Measurements from ENCODE around the gene CD79B. TPM values are rescaled to one million over a fixed set of nuclear protein-coding genes. Genes with fewer than 3 reads are reported as not detected.

CD79B gene
- total RNA-seq, 2 donors from 2014 or later = not detected

GRCh38 chr17:63974594-63975192 lies 42.6 kb upstream of the CD79B start:
- H3K9me3 ChIP-seq = no peaks in the 10 kb centered on the region
- H3K27ac ChIP-seq = no peak overlapping the region
- intact Hi-C loops (cut with DNase I) = no loop called here
- H3K4me3 ChIP-seq = no peak overlapping the region
- H3K4me1 ChIP-seq = no peaks in the 10 kb centered on the region
- H3K36me3 ChIP-seq (replicated peaks in 1 of 2; ENCODE audit: insufficient read depth in 1 of 2, low read depth in 2 of 2) = no peaks in the 10 kb centered on the region
- no peaks in the 10 kb centered on the region for H3K27me3 ChIP-seq
- WGBS, 2 donors = 63 to 68% methylated on average over 10 of the region's 10 CpGs
- TF ChIP-seq POLR2A (IDR thresholded peaks at IDR 0.05) = no peak
- no peak for TF ChIP-seq CTCF (IDR thresholded peaks at IDR 0.05)
- DNase-seq = no peak
- ATAC-seq = no peak

GRCh38 chr17:63973930-63974593 lies 41.9 kb upstream of the CD79B start:
- no peak for TF ChIP-seq POLR2A (IDR thresholded peaks at IDR 0.05)
- TF ChIP-seq CTCF (IDR thresholded peaks at IDR 0.05) = no peak
- Histone ChIP-seq H3K36me3 (replicated peaks in 1 of 2; ENCODE audit: insufficient read depth in 1 of 2, low read depth in 2 of 2) (no peaks in the 10 kb centered on the region), H3K27me3 (no peaks in the 10 kb centered on the region), H3K4me1 (no peaks in the 10 kb centered on the region), H3K9me3 (no peaks in the 10 kb centered on the region), H3K27ac (no peak overlapping the region), H3K4me3 (no peak overlapping the region)
- DNase-seq (no peak), ATAC-seq (no peak)
- WGBS, 2 donors = 58 to 62% methylated on average over 7 to 12 of the region's 12 CpGs
- intact Hi-C loops (cut with DNase I) = no loop called here

- intact Hi-C loops (cut with DNase I) = no loop called here
- H3K27ac ChIP-seq = no peak overlapping the region
- DNase-seq (no peak), ATAC-seq (no peak)
- no peaks in the 10 kb centered on the region for H3K9me3 ChIP-seq
- no peaks in the 10 kb centered on the region for H3K36me3 ChIP-seq (replicated peaks in 1 of 2; ENCODE audit: insufficient read depth in 1 of 2, low read depth in 2 of 2)
- no peaks in the 10 kb centered on the region for H3K27me3 ChIP-seq
- H3K4me3 ChIP-seq = no peak overlapping the region
- TF ChIP-seq CTCF (IDR thresholded peaks at IDR 0.05) = no peak
- no peak for TF ChIP-seq POLR2A (IDR thresholded peaks at IDR 0.05)
- 84 to 89% methylated on average over 6 of the region's 6 CpGs for WGBS, 2 donors
- no peaks in the 10 kb centered on the region for H3K4me1 ChIP-seq
Observed at GRCh38 chr17:63973247-63973646, 41.1 kb upstream of the CD79B start.

- Histone ChIP-seq H3K27ac (no peak within 1 kb of the TSS), H3K27me3 (no peaks in the 10 kb centered on the region), H3K4me1 (no peaks in the 10 kb centered on the region), H3K9me3 (no peaks in the 10 kb centered on the region), H3K36me3 (replicated peaks in 1 of 2; ENCODE audit: insufficient read depth in 1 of 2, low read depth in 2 of 2) (no peaks in the 10 kb centered on the region), H3K4me3 (no peak within 1 kb of the TSS)
- WGBS, 2 donors = 70 to 91% methylated on average over 2 to 6 of the region's 14 CpGs
- no peak for TF ChIP-seq POLR2A (IDR thresholded peaks at IDR 0.05)
- no peak for TF ChIP-seq CTCF (IDR thresholded peaks at IDR 0.05)
- no peak for DNase-seq
- no peak for ATAC-seq
- intact Hi-C loops (cut with DNase I) = no loop called here
Observed at GRCh38 chr17:63972796-63973195, 40.7 kb upstream of the CD79B start, which contains the start of gene SCN4A. TSS of gene SCN4A (minus strand) at chr17:63972918. CDS start at chr17:63972841, 77 bp downstream.

DNA sequence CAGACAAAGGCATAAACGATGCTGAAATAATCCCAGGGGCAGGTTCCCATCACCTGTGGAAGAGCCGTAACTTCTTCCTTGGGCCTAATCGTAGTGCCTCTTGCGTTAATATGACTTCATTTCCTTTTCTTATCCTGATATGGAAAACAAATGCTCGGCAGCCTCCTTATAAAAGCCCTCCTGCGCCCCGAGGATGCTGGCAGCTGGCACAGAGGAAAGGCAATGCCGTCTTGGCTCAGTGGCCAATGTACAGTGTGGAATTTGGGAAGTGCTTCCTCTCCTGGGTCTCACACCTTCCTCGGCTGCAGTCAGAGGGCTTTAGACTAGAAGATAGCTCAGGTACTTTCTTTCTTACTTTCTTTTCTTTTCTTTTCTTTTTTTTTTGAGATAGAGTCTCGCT lies 37.1 kb upstream of the CD79B start:
- no peak overlapping the region for H3K4me3 ChIP-seq
- TF ChIP-seq CTCF (IDR thresholded peaks at IDR 0.05) (no peak), POLR2A (IDR thresholded peaks at IDR 0.05) (no peak)
- H3K9me3 ChIP-seq = no peaks in the 10 kb centered on the region
- H3K27me3 ChIP-seq = no peaks in the 10 kb centered on the region
- H3K36me3 ChIP-seq (replicated peaks in 1 of 2; ENCODE audit: insufficient read depth in 1 of 2, low read depth in 2 of 2) = no peaks in the 10 kb centered on the region
- no peak overlapping the region for H3K27ac ChIP-seq
- WGBS, 2 donors = 77 to 79% methylated on average over 10 of the region's 10 CpGs
- no peaks in the 10 kb centered on the region for H3K4me1 ChIP-seq
- DNase-seq = no peak
- intact Hi-C loops (cut with DNase I) = no loop called here
- ATAC-seq = no peak

All from body of pancreas (tissue), 4 donors.